ENCODE measurements around the gene SLC39A8.

SLC39A8 gene

GRCh38 chr4:102355748-102356147 is 10.5 kb upstream of the SLC39A8 start:
- Histone ChIP-seq H4K20me1 (ENCODE audit: control insufficient read depth, insufficient read depth, low read depth, low read length) (no peaks in the 10 kb centered on the region), H3K36me3 (ENCODE audit: control insufficient read depth, low read length) (no peaks in the 10 kb centered on the region), H3K4me3 (ENCODE audit: low read length) (no peak overlapping the region), H3K27me3 (ENCODE audit: control insufficient read depth, low read length) (no peaks in the 10 kb centered on the region), H3K9me2 (replicated peaks; ENCODE audit: control insufficient read depth, low read length) (no peaks in the 10 kb centered on the region), H3K4me1 (ENCODE audit: control insufficient read depth, low read length) (no peaks in the 10 kb centered on the region), H3F3A (ENCODE audit: control insufficient read depth, insufficient read depth) (no peaks in the 10 kb centered on the region), H3K9me3 (ENCODE audit: control insufficient read depth, insufficient read depth, low read length) (no peaks in the 10 kb centered on the region), H3K79me2 (ENCODE audit: control insufficient read depth, low read length) (no peaks in the 10 kb centered on the region), H3K4me2 (ENCODE audit: low read length) (no peak overlapping the region), H3K27ac (ENCODE audit: low read depth, low read length) (no peak overlapping the region)
- no peak for TF ChIP-seq EZH2phosphoT487 (IDR thresholded peaks at IDR 0.05; ENCODE audit: borderline replicate concordance, low read length)
- TF ChIP-seq, protein P1, sequence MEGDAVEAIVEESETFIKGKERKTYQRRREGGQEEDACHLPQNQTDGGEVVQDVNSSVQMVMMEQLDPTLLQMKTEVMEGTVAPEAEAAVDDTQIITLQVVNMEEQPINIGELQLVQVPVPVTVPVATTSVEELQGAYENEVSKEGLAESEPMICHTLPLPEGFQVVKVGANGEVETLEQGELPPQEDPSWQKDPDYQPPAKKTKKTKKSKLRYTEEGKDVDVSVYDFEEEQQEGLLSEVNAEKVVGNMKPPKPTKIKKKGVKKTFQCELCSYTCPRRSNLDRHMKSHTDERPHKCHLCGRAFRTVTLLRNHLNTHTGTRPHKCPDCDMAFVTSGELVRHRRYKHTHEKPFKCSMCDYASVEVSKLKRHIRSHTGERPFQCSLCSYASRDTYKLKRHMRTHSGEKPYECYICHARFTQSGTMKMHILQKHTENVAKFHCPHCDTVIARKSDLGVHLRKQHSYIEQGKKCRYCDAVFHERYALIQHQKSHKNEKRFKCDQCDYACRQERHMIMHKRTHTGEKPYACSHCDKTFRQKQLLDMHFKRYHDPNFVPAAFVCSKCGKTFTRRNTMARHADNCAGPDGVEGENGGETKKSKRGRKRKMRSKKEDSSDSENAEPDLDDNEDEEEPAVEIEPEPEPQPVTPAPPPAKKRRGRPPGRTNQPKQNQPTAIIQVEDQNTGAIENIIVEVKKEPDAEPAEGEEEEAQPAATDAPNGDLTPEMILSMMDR (IDR thresholded peaks at IDR 0.05; ENCODE audit: low read depth, low read length, poor library complexity, severe bottlenecking) = no peak

DNA sequence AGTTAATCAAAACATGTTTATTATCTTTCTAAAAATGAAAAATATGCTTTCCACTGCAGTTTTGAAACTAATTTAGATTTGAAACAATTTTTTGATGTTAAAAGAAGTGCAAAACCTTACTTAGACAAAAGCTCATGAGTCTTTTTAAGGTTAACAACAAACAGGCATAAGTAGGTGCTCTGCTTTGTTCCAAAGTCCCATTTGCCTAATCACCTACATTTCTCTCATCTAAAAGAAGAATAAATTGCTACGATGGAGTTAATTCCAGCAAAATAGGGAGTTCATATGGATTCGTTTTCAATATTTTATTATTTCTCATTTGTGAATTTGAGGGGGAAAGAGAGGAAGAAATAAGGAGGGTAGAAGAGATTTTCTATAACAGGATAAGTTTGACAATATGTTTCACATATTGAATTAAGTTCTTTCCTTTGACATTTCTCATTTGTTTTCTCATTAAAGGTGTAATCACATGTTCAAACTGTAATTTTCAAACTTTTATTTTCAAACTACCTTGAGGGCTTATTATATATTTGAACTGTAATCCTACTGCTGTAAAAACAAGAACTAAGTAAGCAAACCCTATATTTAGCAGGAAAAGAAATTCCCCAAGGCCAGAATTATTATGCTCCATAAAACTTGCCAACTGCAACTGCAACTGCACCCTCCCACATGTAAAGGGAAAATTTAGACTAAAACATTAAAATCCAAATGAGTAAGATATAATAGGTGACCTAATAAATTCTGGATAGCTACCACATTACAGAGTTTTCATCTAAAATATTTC is 9.6 kb upstream of the SLC39A8 start:
- H3K27me3 ChIP-seq (ENCODE audit: control insufficient read depth, low read length) = no peaks in the 10 kb centered on the region
- H3K4me2 ChIP-seq (ENCODE audit: low read length) = no peak overlapping the region
- H3K4me1 ChIP-seq (ENCODE audit: control insufficient read depth, low read length) = no peaks in the 10 kb centered on the region
- no peaks in the 10 kb centered on the region for H3K9me2 ChIP-seq (replicated peaks; ENCODE audit: control insufficient read depth, low read length)
- no peak for TF ChIP-seq EZH2phosphoT487 (IDR thresholded peaks at IDR 0.05; ENCODE audit: borderline replicate concordance, low read length)
- TF ChIP-seq, protein P1 (IDR thresholded peaks at IDR 0.05; ENCODE audit: low read depth, low read length, poor library complexity, severe bottlenecking) = no peak
- H3K27ac ChIP-seq (ENCODE audit: low read depth, low read length) = no peak overlapping the region
- H3K4me3 ChIP-seq (ENCODE audit: low read length) = no peak overlapping the region
- no peaks in the 10 kb centered on the region for H4K20me1 ChIP-seq (ENCODE audit: control insufficient read depth, insufficient read depth, low read depth, low read length)
- H3K79me2 ChIP-seq (ENCODE audit: control insufficient read depth, low read length) = no peaks in the 10 kb centered on the region
- H3K9me3 ChIP-seq (ENCODE audit: control insufficient read depth, insufficient read depth, low read length) = no peaks in the 10 kb centered on the region
- no peaks in the 10 kb centered on the region for H3F3A ChIP-seq (ENCODE audit: control insufficient read depth, insufficient read depth)
- no peaks in the 10 kb centered on the region for H3K36me3 ChIP-seq (ENCODE audit: control insufficient read depth, low read length)

DNA sequence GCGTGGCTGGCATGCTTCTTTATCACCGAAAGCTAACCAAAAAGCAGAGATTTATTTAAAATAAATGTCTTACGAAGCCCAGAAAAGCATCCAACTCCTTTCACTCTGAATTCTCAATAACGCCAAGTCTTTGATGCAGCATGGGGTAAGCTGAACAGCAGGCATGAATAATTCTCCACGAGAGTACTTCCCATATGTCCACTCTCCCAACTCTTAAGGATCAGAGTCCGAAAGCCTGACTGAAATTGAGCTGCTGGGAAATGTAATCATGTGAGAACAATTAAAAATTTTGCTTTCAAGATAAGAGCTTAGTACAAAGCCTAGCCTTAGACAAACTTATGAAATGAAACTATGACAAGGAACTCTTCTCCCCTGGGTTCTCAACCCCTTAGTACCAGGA is 7.5 kb upstream of the SLC39A8 start:
- TF ChIP-seq EZH2phosphoT487 (IDR thresholded peaks at IDR 0.05; ENCODE audit: borderline replicate concordance, low read length) = no peak
- TF ChIP-seq, protein P1 (IDR thresholded peaks at IDR 0.05; ENCODE audit: low read depth, low read length, poor library complexity, severe bottlenecking) = no peak
- H4K20me1 ChIP-seq (ENCODE audit: control insufficient read depth, insufficient read depth, low read depth, low read length) = no peaks in the 10 kb centered on the region
- H3K9me2 ChIP-seq (replicated peaks; ENCODE audit: control insufficient read depth, low read length) = no peaks in the 10 kb centered on the region
- no peaks in the 10 kb centered on the region for H3K4me1 ChIP-seq (ENCODE audit: control insufficient read depth, low read length)
- no peaks in the 10 kb centered on the region for H3K79me2 ChIP-seq (ENCODE audit: control insufficient read depth, low read length)
- H3K27ac ChIP-seq (ENCODE audit: low read depth, low read length) = no peak overlapping the region
- no peaks in the 10 kb centered on the region for H3K9me3 ChIP-seq (ENCODE audit: control insufficient read depth, insufficient read depth, low read length)
- no peak overlapping the region for H3K4me2 ChIP-seq (ENCODE audit: low read length)
- no peak overlapping the region for H3K4me3 ChIP-seq (ENCODE audit: low read length)
- no peaks in the 10 kb centered on the region for H3K36me3 ChIP-seq (ENCODE audit: control insufficient read depth, low read length)
- no peaks in the 10 kb centered on the region for H3F3A ChIP-seq (ENCODE audit: control insufficient read depth, insufficient read depth)
- H3K27me3 ChIP-seq (ENCODE audit: control insufficient read depth, low read length) = no peaks in the 10 kb centered on the region

All from DOHH2 (cell line).